Glutamatergic neuron (in vitro differentiated cells): ENCODE measurements around the gene ERCC6. TPM values are rescaled to one million over a fixed set of nuclear protein-coding genes. Genes with fewer than 3 reads are reported as not detected.

Source experiments
- DNase-seq: peaks from one replicate; pipeline ENCODE4 v3.0.0; 2022
- H3K27ac Mint-ChIP-seq: one replicate; pipeline ENCODE4 v1.8.0; 2020; ENCODE audit warnings: mild to moderate bottlenecking, mixed read lengths, inconsistent platforms; ENCODE audit not compliant: unreplicated experiment
- H3K27me3 Mint-ChIP-seq: one replicate; pipeline ENCODE4 v1.8.0; 2020; ENCODE audit warnings: mild to moderate bottlenecking, moderate library complexity, mixed read lengths, inconsistent platforms; ENCODE audit not compliant: unreplicated experiment
- H3K36me3 Mint-ChIP-seq: one replicate; pipeline ENCODE4 v1.8.0; 2020; ENCODE audit warnings: mild to moderate bottlenecking, mixed read lengths, inconsistent platforms; ENCODE audit not compliant: unreplicated experiment
- H3K4me1 Mint-ChIP-seq: one replicate; pipeline ENCODE4 v1.8.0; 2020; ENCODE audit warnings: mild to moderate bottlenecking, low read depth, mixed read lengths, inconsistent platforms; ENCODE audit not compliant: unreplicated experiment
- H3K4me3 Mint-ChIP-seq: one replicate; pipeline ENCODE4 v1.8.0; 2020; ENCODE audit warnings: mild to moderate bottlenecking, mixed read lengths, inconsistent platforms; ENCODE audit not compliant: unreplicated experiment
- H3K9me3 Mint-ChIP-seq: one replicate; pipeline ENCODE4 v1.8.0; 2020; ENCODE audit warnings: mild to moderate bottlenecking, moderate library complexity, mixed read lengths, inconsistent platforms; ENCODE audit not compliant: unreplicated experiment
- total RNA-seq: library from RNA; stranded (reverse); fragmentation: NEBNext Ultra II Directional; extraction: Animal tissue kit (Norgen Biotek cat#: 25700); gene quantifications from one replicate; pipeline ENCODE4 v1.2.1, GENCODE V29; 2021; ENCODE audit not compliant: unreplicated experiment
- TF ChIP-seq, protein P1 (sequence below): fragments of 200-600 bp; sonication (generic); IDR thresholded peaks from one replicate; pipeline ENCODE4 v1.5.0; 2021; ENCODE audit not compliant: partially characterized antibody, unreplicated experiment

The ERCC6 gene
- total RNA-seq, 1 donor from 2014 or later, result 27.5 TPM

DNA sequence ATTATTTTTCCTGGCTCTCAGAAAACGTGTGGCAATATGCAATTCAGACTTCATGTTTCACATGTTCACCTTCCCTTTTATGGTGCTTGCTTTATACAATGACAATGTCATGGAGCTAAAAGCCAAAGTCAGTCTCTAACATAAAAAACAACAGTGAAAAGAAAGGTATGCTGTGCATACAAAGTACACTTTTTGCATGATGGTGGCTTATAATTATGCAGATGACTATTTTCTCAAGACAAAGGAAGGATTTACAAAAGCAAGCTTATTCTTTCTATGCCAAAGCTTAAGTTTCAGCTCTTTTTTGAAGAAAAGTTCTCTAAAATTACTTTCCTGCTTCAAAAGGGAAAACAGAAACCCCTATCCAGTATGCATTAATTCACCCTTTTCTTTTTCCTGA lies 15.6 kb downstream of the ERCC6 start:
- Mint-ChIP-seq H3K9me3 (no peaks in the 10 kb centered on the region), H3K36me3 (peaks cover 9% of the 10 kb centered on the region), H3K27ac (no peak overlapping the region), H3K4me3 (no peak overlapping the region), H3K27me3 (peaks cover 3% of the 10 kb centered on the region), H3K4me1 (peaks cover 3% of the 10 kb centered on the region)
- no peak for DNase-seq
- TF ChIP-seq, protein P1, sequence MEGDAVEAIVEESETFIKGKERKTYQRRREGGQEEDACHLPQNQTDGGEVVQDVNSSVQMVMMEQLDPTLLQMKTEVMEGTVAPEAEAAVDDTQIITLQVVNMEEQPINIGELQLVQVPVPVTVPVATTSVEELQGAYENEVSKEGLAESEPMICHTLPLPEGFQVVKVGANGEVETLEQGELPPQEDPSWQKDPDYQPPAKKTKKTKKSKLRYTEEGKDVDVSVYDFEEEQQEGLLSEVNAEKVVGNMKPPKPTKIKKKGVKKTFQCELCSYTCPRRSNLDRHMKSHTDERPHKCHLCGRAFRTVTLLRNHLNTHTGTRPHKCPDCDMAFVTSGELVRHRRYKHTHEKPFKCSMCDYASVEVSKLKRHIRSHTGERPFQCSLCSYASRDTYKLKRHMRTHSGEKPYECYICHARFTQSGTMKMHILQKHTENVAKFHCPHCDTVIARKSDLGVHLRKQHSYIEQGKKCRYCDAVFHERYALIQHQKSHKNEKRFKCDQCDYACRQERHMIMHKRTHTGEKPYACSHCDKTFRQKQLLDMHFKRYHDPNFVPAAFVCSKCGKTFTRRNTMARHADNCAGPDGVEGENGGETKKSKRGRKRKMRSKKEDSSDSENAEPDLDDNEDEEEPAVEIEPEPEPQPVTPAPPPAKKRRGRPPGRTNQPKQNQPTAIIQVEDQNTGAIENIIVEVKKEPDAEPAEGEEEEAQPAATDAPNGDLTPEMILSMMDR, result no peak

DNA sequence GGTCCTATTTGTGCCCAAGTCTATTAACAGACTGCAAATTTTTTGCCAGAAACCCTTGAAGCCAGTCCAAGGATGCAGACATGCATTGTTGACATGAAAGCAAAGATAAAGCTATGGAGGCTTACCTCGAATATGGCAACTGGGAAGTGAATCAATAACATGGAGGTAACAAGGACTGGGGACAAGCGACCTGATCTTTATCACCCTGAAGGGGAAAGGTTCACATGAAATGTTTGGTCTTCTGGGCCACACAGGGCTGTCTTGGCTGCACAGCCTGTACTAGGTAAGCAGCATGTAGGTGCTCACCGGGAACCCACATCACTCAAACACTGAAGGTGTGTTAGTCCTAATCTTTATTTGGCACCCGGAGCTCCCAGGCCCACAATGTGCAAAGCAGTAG lies 17.9 kb downstream of the ERCC6 start:
- H3K4me1 Mint-ChIP-seq, result peaks cover 3% of the 10 kb centered on the region
- no peak overlapping the region for H3K27ac Mint-ChIP-seq
- no peaks in the 10 kb centered on the region for H3K9me3 Mint-ChIP-seq
- peaks cover 9% of the 10 kb centered on the region for H3K36me3 Mint-ChIP-seq
- H3K4me3 Mint-ChIP-seq, result no peak overlapping the region
- DNase-seq, result no peak
- TF ChIP-seq, protein P1, result no peak
- peaks cover 3% of the 10 kb centered on the region for H3K27me3 Mint-ChIP-seq

DNA sequence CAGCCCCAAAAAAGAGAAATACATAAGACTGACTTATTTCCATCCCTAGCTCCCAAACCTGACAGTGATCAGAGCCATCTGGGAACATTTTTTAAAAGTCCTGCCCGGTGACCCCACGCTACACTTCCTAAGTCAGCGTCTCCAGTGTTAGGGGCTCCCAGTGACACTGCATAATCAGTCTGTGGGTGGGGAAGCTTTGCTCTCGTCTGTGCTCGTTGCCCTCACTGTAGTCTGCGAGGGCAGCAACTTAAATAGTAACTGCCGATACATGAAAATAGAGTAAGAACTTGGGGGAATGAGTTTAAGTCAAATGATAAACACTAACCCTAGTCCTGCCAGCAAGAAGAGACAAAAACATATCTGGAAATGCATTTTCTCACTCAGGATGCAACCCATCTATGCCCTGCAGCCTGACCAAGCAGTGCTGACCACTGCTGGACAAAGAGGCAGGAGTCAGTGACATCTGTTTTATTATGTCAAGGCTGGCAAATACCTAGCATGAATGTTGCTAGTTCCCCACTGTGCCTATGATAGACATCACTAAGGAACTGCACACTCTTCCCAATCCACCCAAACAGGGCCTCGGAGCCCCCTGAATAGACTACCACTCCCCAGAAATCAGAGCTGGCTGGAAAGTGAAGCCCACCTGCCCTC lies 18.7 kb downstream of the ERCC6 start:
- Mint-ChIP-seq H3K4me1 (peaks cover 3% of the 10 kb centered on the region), H3K9me3 (no peaks in the 10 kb centered on the region), H3K36me3 (peaks cover 9% of the 10 kb centered on the region), H3K4me3 (no peak overlapping the region), H3K27ac (no peak overlapping the region), H3K27me3 (peaks cover 3% of the 10 kb centered on the region)
- DNase-seq, result no peak
- TF ChIP-seq, protein P1, result no peak

DNA sequence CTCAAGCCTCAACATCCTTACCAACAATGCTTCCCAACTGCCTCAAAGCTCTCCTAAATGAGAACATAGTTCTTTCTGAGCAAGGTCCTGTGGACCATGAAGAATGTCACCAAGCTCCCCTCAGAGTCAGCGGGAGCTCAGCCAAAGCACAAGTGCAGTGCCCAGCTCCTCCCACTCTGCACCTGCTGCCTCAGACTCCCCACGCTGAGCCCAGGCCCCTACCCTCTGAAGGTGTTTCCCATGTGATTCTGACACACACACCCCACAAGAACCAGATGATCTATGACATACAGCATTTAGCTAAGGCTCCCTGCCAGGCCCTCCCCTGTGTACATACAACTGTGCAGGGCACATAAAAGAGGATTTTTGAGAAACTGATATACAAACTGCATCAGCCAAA lies 19.2 kb downstream of the ERCC6 start:
- H3K27ac Mint-ChIP-seq, result no peak overlapping the region
- H3K36me3 Mint-ChIP-seq, result peaks cover 9% of the 10 kb centered on the region
- no peak for DNase-seq
- H3K27me3 Mint-ChIP-seq, result peaks cover 3% of the 10 kb centered on the region
- peaks cover 3% of the 10 kb centered on the region for H3K4me1 Mint-ChIP-seq
- TF ChIP-seq, protein P1, result no peak
- H3K4me3 Mint-ChIP-seq, result no peak overlapping the region
- no peaks in the 10 kb centered on the region for H3K9me3 Mint-ChIP-seq

DNA sequence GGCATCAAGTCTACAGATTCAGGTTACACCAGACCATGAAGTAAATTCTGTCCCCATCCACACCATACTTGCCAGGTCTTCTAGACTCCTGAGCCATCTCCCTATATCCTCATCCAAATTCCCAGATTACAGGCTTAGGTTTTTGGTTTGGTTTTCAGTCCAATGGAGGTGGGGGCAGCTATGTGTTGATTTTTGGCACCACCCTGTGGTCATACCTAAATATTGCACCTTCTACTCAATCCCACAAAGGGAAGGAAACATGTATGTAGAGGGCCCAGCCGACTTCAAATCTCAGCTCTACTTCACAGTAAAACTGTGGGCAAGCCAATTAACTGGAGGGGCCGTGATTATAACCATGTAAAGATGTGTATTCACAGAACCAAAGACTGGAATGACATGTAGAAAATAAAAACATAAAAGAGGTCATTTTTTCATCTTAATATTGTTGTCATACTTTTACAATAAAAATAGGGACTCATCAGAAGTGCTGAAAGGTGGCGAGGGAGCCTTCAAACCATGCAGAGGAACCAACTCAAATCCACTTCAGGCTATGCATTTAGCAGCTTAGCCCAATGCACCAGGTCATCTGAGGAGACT lies 19.8 kb downstream of the ERCC6 start:
- no peak for DNase-seq
- Mint-ChIP-seq H3K36me3 (peaks cover 3% of the 10 kb centered on the region), H3K9me3 (no peaks in the 10 kb centered on the region), H3K4me1 (peaks cover 3% of the 10 kb centered on the region), H3K27me3 (no peaks in the 10 kb centered on the region), H3K4me3 (no peak overlapping the region), H3K27ac (no peak overlapping the region)
- TF ChIP-seq, protein P1, result peak; percentile 85
